Suppressor macrophage treated with lipopolysaccharide for 1 hour (primary cell): ENCODE results near the gene SACS.
"Not testable (repeated sequence)": the region's sequence is repeated elsewhere in the genome, so short reads cannot be mapped to it uniquely, and the experiment has no call there.

ENCODE experiments used
- DNase-seq, 3 donors: peaks; one replicate each; pipeline ENCODE4 v3.0.0-alpha.2; 2020 to 2022

SACS gene

GRCh38 chr13:23411220-23411619 lies 22.3 kb downstream of the SACS start:
- no peak for DNase-seq

- DNase-seq, result no peak
Measured at GRCh38 chr13:23408026-23408425, 25.5 kb downstream of the SACS start.

GRCh38 chr13:23401156-23401555 lies 32.3 kb downstream of the SACS start:
- DNase-seq, result not testable (repeated sequence)

GRCh38 chr13:23399347-23399746 lies 34.2 kb downstream of the SACS start:
- no peak for DNase-seq

GRCh38 chr13:23394821-23395220 lies 38.7 kb downstream of the SACS start:
- DNase-seq, result no peak

- DNase-seq, result no peak
Measured at GRCh38 chr13:23392925-23393645, 40.4 kb downstream of the SACS start.

- DNase-seq, result no peak
Measured at GRCh38 chr13:23392313-23392712, 41.2 kb downstream of the SACS start.

GRCh38 chr13:23391752-23392151 lies 41.8 kb downstream of the SACS start:
- no peak for DNase-seq

GRCh38 chr13:23386533-23386932 lies 47.0 kb downstream of the SACS start:
- no peak for DNase-seq

GRCh38 chr13:23385931-23386330 lies 47.6 kb downstream of the SACS start:
- no peak for DNase-seq

GRCh38 chr13:23384111-23384510 lies 49.4 kb downstream of the SACS start:
- peak; percentile 36 to 79 (median 64) for DNase-seq

- no peak for DNase-seq
Measured at GRCh38 chr13:23383151-23383550, 50.4 kb downstream of the SACS start.

GRCh38 chr13:23381866-23382265 lies 51.6 kb downstream of the SACS start:
- no peak for DNase-seq

- DNase-seq, result no peak
Measured at GRCh38 chr13:23380534-23380933, 53.0 kb downstream of the SACS start.

- peak; percentile 78 to 88 (median 87) for DNase-seq
Measured at GRCh38 chr13:23377983-23378632, 55.4 kb downstream of the SACS start.

- no peak for DNase-seq
Measured at GRCh38 chr13:23377579-23377978, 55.9 kb downstream of the SACS start.

GRCh38 chr13:23375001-23375971 lies 58.2 kb downstream of the SACS start:
- DNase-seq, result peak; percentile 94 to 99 (median 98)

GRCh38 chr13:23372264-23372906 lies 61.1 kb downstream of the SACS start:
- DNase-seq, result peak; percentile 21 to 53 (median 35)

- DNase-seq, result no peak
Measured at GRCh38 chr13:23367907-23368306, 65.6 kb downstream of the SACS start.

GRCh38 chr13:23365652-23366051 lies 67.8 kb downstream of the SACS start:
- DNase-seq, result no peak

GRCh38 chr13:23359882-23360281 lies 73.6 kb downstream of the SACS start:
- no peak for DNase-seq

GRCh38 chr13:23357349-23357748 lies 76.2 kb downstream of the SACS start:
- no peak for DNase-seq

- DNase-seq, result no peak
Measured at GRCh38 chr13:23356368-23356767, 77.1 kb downstream of the SACS start.
